Measurements from ENCODE around the gene TBC1D8B. TPM values are rescaled to one million over a fixed set of nuclear protein-coding genes. Genes with fewer than 3 reads are reported as not detected.

TBC1D8B gene
- total RNA-seq, 1 donor from 2014 or later = 1.4 TPM

GRCh38 chrX:106912864-106913263 lies 110.4 kb downstream of the TBC1D8B start:
- H3K27ac ChIP-seq = no peak overlapping the region
- H3K9me3 ChIP-seq (ENCODE audit: low read depth) = no peaks in the 10 kb centered on the region
- Mint-ChIP-seq H3K27me3 (ENCODE audit: insufficient read depth, low read depth) (peaks cover 3% of the 10 kb centered on the region), H3K9me3 (no peaks in the 10 kb centered on the region), H3K4me1 (peaks cover 2% of the 10 kb centered on the region), H3K4me3 (no peak overlapping the region), H3K27ac (no peak overlapping the region), H3K36me3 (no peaks in the 10 kb centered on the region)
- no peak overlapping the region for H2AFZ ChIP-seq (replicated peaks)
- no peak overlapping the region for H3K4me2 ChIP-seq
- H4K20me1 ChIP-seq (ENCODE audit: low read depth) = no peaks in the 10 kb centered on the region
- no peak for DNase-seq (ENCODE audit: low spot score)
- no peak overlapping the region for H3K9ac ChIP-seq
- no peaks in the 10 kb centered on the region for H3K27me3 ChIP-seq
- H3F3A ChIP-seq (ENCODE audit: low read depth) = no peaks in the 10 kb centered on the region
- peaks cover 2% of the 10 kb centered on the region for H3K4me1 ChIP-seq
- H3K36me3 ChIP-seq = no peaks in the 10 kb centered on the region
- H3K4me3 ChIP-seq = no peak overlapping the region
- no peaks in the 10 kb centered on the region for H3K79me2 ChIP-seq (ENCODE audit: low read depth)
- no peak for TF ChIP-seq EZH2phosphoT487 (IDR thresholded peaks at IDR 0.05)
- no peak for TF ChIP-seq EZH2 (IDR thresholded peaks at IDR 0.05)
- TF ChIP-seq CTCF (IDR thresholded peaks at IDR 0.05) = no peak

- Histone ChIP-seq H3K9ac (no peak overlapping the region), H3K36me3 (no peaks in the 10 kb centered on the region), H4K20me1 (ENCODE audit: low read depth) (no peaks in the 10 kb centered on the region), H2AFZ (replicated peaks) (no peak overlapping the region), H3K27ac (no peak overlapping the region), H3K4me3 (no peak overlapping the region), H3K4me2 (no peak overlapping the region), H3K79me2 (ENCODE audit: low read depth) (no peaks in the 10 kb centered on the region), H3K27me3 (no peaks in the 10 kb centered on the region), H3K9me3 (ENCODE audit: low read depth) (peaks cover 4% of the 10 kb centered on the region), H3F3A (ENCODE audit: low read depth) (peaks cover 6% of the 10 kb centered on the region), H3K4me1 (peaks cover 17% of the 10 kb centered on the region)
- peaks cover 18% of the 10 kb centered on the region for H3K4me1 Mint-ChIP-seq
- H3K27ac Mint-ChIP-seq = no peak overlapping the region
- H3K4me3 Mint-ChIP-seq = no peak overlapping the region
- H3K9me3 Mint-ChIP-seq = no peaks in the 10 kb centered on the region
- H3K27me3 Mint-ChIP-seq (ENCODE audit: insufficient read depth, low read depth) = peaks cover 2% of the 10 kb centered on the region
- no peaks in the 10 kb centered on the region for H3K36me3 Mint-ChIP-seq
- no peak for DNase-seq (ENCODE audit: low spot score)
- no peak for TF ChIP-seq CTCF (IDR thresholded peaks at IDR 0.05)
Measured at GRCh38 chrX:106917830-106918500, 115.5 kb downstream of the TBC1D8B start.

GRCh38 chrX:106919932-106920452 lies 117.5 kb downstream of the TBC1D8B start, which contains the start of gene CLDN2:
TSS of gene CLDN2 (plus strand) at chrX:106920402. CDS start at chrX:106928229, 7,827 bp downstream.
- Mint-ChIP-seq H3K9me3 (no peaks in the 10 kb centered on the region), H3K4me3 (no peak within 1 kb of the TSS), H3K36me3 (no peaks in the 10 kb centered on the region), H3K27me3 (ENCODE audit: insufficient read depth, low read depth) (peaks cover 2% of the 10 kb centered on the region), H3K4me1 (peaks cover 18% of the 10 kb centered on the region), H3K27ac (peak within 1 kb of the TSS; percentile 2)
- Histone ChIP-seq H3K9me3 (ENCODE audit: low read depth) (peaks cover 4% of the 10 kb centered on the region), H4K20me1 (ENCODE audit: low read depth) (no peaks in the 10 kb centered on the region), H2AFZ (replicated peaks) (no peak within 1 kb of the TSS), H3K4me2 (peak within 1 kb of the TSS; percentile 54), H3K36me3 (no peaks in the 10 kb centered on the region), H3K79me2 (ENCODE audit: low read depth) (no peaks in the 10 kb centered on the region), H3F3A (ENCODE audit: low read depth) (peaks cover 6% of the 10 kb centered on the region), H3K27ac (peak within 1 kb of the TSS; percentile 46), H3K4me1 (peaks cover 17% of the 10 kb centered on the region), H3K4me3 (peak within 1 kb of the TSS; percentile 13), H3K27me3 (no peaks in the 10 kb centered on the region), H3K9ac (no peak within 1 kb of the TSS)
- no peak for TF ChIP-seq EZH2 (IDR thresholded peaks at IDR 0.05)
- no peak for TF ChIP-seq CTCF (IDR thresholded peaks at IDR 0.05)
- TF ChIP-seq EZH2phosphoT487 (IDR thresholded peaks at IDR 0.05) = no peak
- peak; percentile 86 for DNase-seq (ENCODE audit: low spot score)

Measured in neural progenitor cell (in vitro differentiated cells).